ENCODE measurements around the gene NISCH. TPM values are rescaled to one million over a fixed set of nuclear protein-coding genes. Genes with fewer than 3 reads are reported as not detected.
A peak's percentile ranks its signal among the peaks of the same experiment; 100 is the strongest.

Gene NISCH
- total and polyA plus RNA-seq, 2 of the 8 experiments (the other 6 are each of a cell fraction or from before 2014, with no cell fraction given): 71.2 to 71.9 TPM

- Histone ChIP-seq H3K9ac (replicated peaks in 1 of 4; ENCODE audit: extremely low read depth in 1 of 4, low read depth in 3 of 4, low read length in 3 of 4) (no peak within 1 kb of the TSS), H3K4me1 (replicated peaks in 1 of 4; ENCODE audit: control insufficient read depth in 3 of 4, insufficient read depth in 4 of 4, low read length in 3 of 4) (peaks cover 0 to 32% (median 14%) of the 10 kb centered on the region in 4 experiments; a peak in 6 of 7 replicates), H3K18ac (ENCODE audit: extremely low read depth, low read length) (peak within 1 kb of the TSS; percentile 42), H3K4ac (replicated peaks; ENCODE audit: insufficient read length, low read depth, low read length) (peak within 1 kb of the TSS; percentile 96), H3K4me3 (ENCODE audit: extremely low read depth in 1 of 4, insufficient read depth in 2 of 4, low read depth in 3 of 4, low read length in 4 of 4) (no peak within 1 kb of the TSS; a peak in 1 of 8 replicates), H3K56ac (replicated peaks; ENCODE audit: insufficient read length, low read depth, low read length) (peak within 1 kb of the TSS; percentile 36), H2AK5ac (ENCODE audit: low read depth, low read length) (peak within 1 kb of the TSS; percentile 11; the same call in 1 of the 2 replicates), H4K5ac (ENCODE audit: insufficient read length, low read depth, low read length) (no peak within 1 kb of the TSS), H2BK5ac (ENCODE audit: low read depth, low read length) (peak within 1 kb of the TSS; percentile 67; the same call in 1 of the 2 replicates), H3K9me3 (ENCODE audit: insufficient read depth in 2 of 2, low read depth in 1 of 2, low read length in 1 of 2) (no peaks in the 10 kb centered on the region), H3K27ac (ENCODE audit: low read depth, low read length) (no peak within 1 kb of the TSS), H3K27me3 (replicated peaks in 1 of 4; ENCODE audit: control insufficient read depth in 3 of 4, extremely low read depth in 1 of 4, insufficient read depth in 3 of 4, low read length in 3 of 4) (no peaks in the 10 kb centered on the region), H3K14ac (ENCODE audit: insufficient read length) (no peak within 1 kb of the TSS), H2BK20ac (ENCODE audit: low read length) (peak within 1 kb of the TSS; percentile 80; the same call in 1 of the 2 replicates), H4K91ac (replicated peaks; ENCODE audit: insufficient read length, low read length) (peak within 1 kb of the TSS; percentile 75), H2BK12ac (ENCODE audit: low read depth, low read length) (peak within 1 kb of the TSS; percentile 81), H3K79me1 (ENCODE audit: low read depth, low read length) (no peaks in the 10 kb centered on the region; the same call in 1 of the 2 replicates), H3K23me2 (ENCODE audit: low read depth, low read length) (peaks cover 8% of the 10 kb centered on the region), H3K4me2 (ENCODE audit: insufficient read depth in 1 of 2, low read depth in 2 of 2, low read length in 2 of 2) (peak within 1 kb of the TSS; percentile 40 to 95; a peak in 2 of 4 replicates), H2AFZ (ENCODE audit: low read length) (no peak within 1 kb of the TSS), H2BK15ac (ENCODE audit: low read length) (peak within 1 kb of the TSS; percentile 97), H3K36me3 (ENCODE audit: control insufficient read depth in 2 of 4, insufficient read depth in 4 of 4, low read length in 3 of 4) (peaks cover 6 to 12% (median 7%) of the 10 kb centered on the region in 4 experiments), H4K20me1 (replicated peaks in 1 of 2; ENCODE audit: control insufficient read depth in 1 of 2, insufficient read depth in 2 of 2, low read length in 2 of 2) (no peaks in the 10 kb centered on the region), H3K79me2 (ENCODE audit: control insufficient read depth in 1 of 2, insufficient read depth in 2 of 2, low read length in 2 of 2) (peaks cover 0 to 22% of the 10 kb centered on the region in 2 experiments; a peak in 2 of 4 replicates), H3K23ac (ENCODE audit: insufficient read length) (no peak within 1 kb of the TSS), H4K8ac (ENCODE audit: extremely low read depth, insufficient read depth, low read length) (no peak within 1 kb of the TSS; the same call in 1 of the 2 replicates), H2BK120ac (replicated peaks; ENCODE audit: low read depth, low read length) (peak within 1 kb of the TSS; percentile 38)
- FAIRE-seq (no peak), DNase-seq (ENCODE audit: low read depth in 1 of 2, low spot score in 2 of 2) (no peak)
- TF ChIP-seq TEAD4 (IDR thresholded peaks at IDR 0.05; ENCODE audit: low read depth, low read length) (peak; percentile 69), SIX5 (IDR thresholded peaks at IDR 0.05; ENCODE audit: low read depth, low read length) (no peak)
- ChIA-PET CTCF (ENCODE audit: partially characterized antibody) (interaction anchor here (0.7 to 12.8 kb wide), 4 partner anchors 9 to 234 kb away, joined by 3 to 109 read pairs (median 8); partner anchors contain the start of gene SEMA3G), POLR2A (ENCODE audit: partially characterized antibody) (interaction anchor here (0.6 to 2.7 kb wide), 4 partner anchors 8 to 156 kb away, joined by 3 to 8 read pairs (median 3); partner anchors contain the start of gene UQCC5)
- 66% methylated on average over 16 of the region's 16 CpGs; no CpG with 5 or more reads in 1 of the 2 experiments for WGBS, 2 experiments (ENCODE audit: extremely low coverage in 1 of 2, insufficient coverage in 1 of 2, insufficient read length in 1 of 2, insufficient replicate concordance in 2 of 2, low coverage in 1 of 2, low lambda C conversion rate in 2 of 2, missing lambda C conversion rate in 1 of 2)
Measured at GRCh38 chr3:52453496-52454249, 1.7 kb upstream of the NISCH start, which contains the start of gene TNNC1. TSS of gene TNNC1 (minus strand) at chr3:52454041. CDS start at chr3:52454015, 26 bp downstream.

Measured in H1 (cell line).